GM23338 (cell line): ENCODE data around the gene OTOGL. TPM values are rescaled to one million over a fixed set of nuclear protein-coding genes. Genes with fewer than 3 reads are reported as not detected.

Source experiments
- ATAC-seq: fragments of 200-7000 bp; cut with Tn5 transposase; 3 replicates; pipeline ENCODE4 v1.9.1; 2020
- DNase-seq: peaks from one replicate; pipeline ENCODE4 v3.0.0-alpha.2; 2015; ENCODE audit warnings: low spot score
- H2AFZ ChIP-seq: fragments of 200-600 bp; sonication (generic); 2 replicates; pipeline ENCODE4 v1.8.0; 2016; ENCODE audit warnings: antibody characterized with exemption, mild to moderate bottlenecking, moderate library complexity
- H3F3A ChIP-seq: fragments of 200-600 bp; sonication (generic); replicated peaks from 2 replicates; pipeline ENCODE4 v1.8.0; 2017; ENCODE audit warnings: antibody characterized with exemption, mixed run types, low read depth
- H3K27ac ChIP-seq: fragments of 200-600 bp; sonication (generic); 2 replicates; pipeline ENCODE4 v1.6.1; 2016; ENCODE audit warnings: low read depth
- H3K27me3 ChIP-seq: fragments of 200-600 bp; sonication (generic); 2 replicates; pipeline ENCODE4 v1.8.0; 2016; ENCODE audit warnings: mild to moderate bottlenecking, mixed run types, moderate library complexity; ENCODE audit not compliant: insufficient read depth
- H3K36me3 ChIP-seq: fragments of 200-600 bp; sonication (generic); 2 replicates; pipeline ENCODE4 v1.8.0; 2016; ENCODE audit warnings: mild to moderate bottlenecking; ENCODE audit not compliant: insufficient read depth
- H3K4me1 ChIP-seq: fragments of 200-600 bp; sonication (generic); 2 replicates; pipeline ENCODE4 v1.8.0; 2016; ENCODE audit warnings: mild to moderate bottlenecking, moderate library complexity; ENCODE audit not compliant: insufficient read depth
- H3K4me2 ChIP-seq: fragments of 200-600 bp; sonication (generic); 2 replicates; pipeline ENCODE4 v1.7.1; 2017; ENCODE audit warnings: mixed run types
- H3K4me3 ChIP-seq: fragments of 200-600 bp; sonication (generic); 2 replicates; pipeline ENCODE4 v1.6.1; 2016; ENCODE audit warnings: mixed run types
- H3K79me2 ChIP-seq: fragments of 200-600 bp; sonication (generic); replicated peaks from 2 replicates; pipeline ENCODE4 v1.8.0; 2017; ENCODE audit warnings: mild to moderate bottlenecking; ENCODE audit not compliant: insufficient read depth
- H3K9me2 ChIP-seq: fragments of 200-600 bp; sonication (generic); 2 replicates; pipeline ENCODE4 v1.8.0; 2017; ENCODE audit not compliant: insufficient read depth
- H4K20me1 ChIP-seq: fragments of 200-600 bp; sonication (generic); replicated peaks from 2 replicates; pipeline ENCODE4 v1.8.0; 2017; ENCODE audit warnings: mild to moderate bottlenecking; ENCODE audit not compliant: insufficient read depth
- H3K27ac Mint-ChIP-seq: 2 replicates; pipeline ENCODE4 v1.8.0; 2020; ENCODE audit warnings: inconsistent platforms, mild to moderate bottlenecking, moderate library complexity, mixed read lengths
- H3K27me3 Mint-ChIP-seq: 3 replicates; pipeline ENCODE4 v1.8.0; 2022; ENCODE audit warnings: low read depth, mild to moderate bottlenecking, moderate library complexity, mixed read lengths, inconsistent platforms; ENCODE audit not compliant: insufficient read depth, poor library complexity
- H3K36me3 Mint-ChIP-seq: 3 replicates; pipeline ENCODE4 v1.8.0; 2021; ENCODE audit warnings: low read depth, mild to moderate bottlenecking, inconsistent platforms, moderate library complexity, mixed read lengths
- H3K4me1 Mint-ChIP-seq: 3 replicates; pipeline ENCODE4 v1.8.0; 2020; ENCODE audit warnings: mild to moderate bottlenecking, inconsistent platforms, mixed read lengths
- H3K4me3 Mint-ChIP-seq: 3 replicates; pipeline ENCODE4 v1.8.0; 2021; ENCODE audit warnings: moderate library complexity, mild to moderate bottlenecking, inconsistent platforms, mixed read lengths
- H3K9me3 Mint-ChIP-seq: 3 replicates; pipeline ENCODE4 v1.8.0; 2020; ENCODE audit warnings: moderate library complexity, mild to moderate bottlenecking, inconsistent platforms, mixed read lengths
- CREB1 ChIP-seq: fragments of 250-450 bp; sonication (Bioruptor Pico); IDR thresholded peaks from 2 replicates; pipeline ENCODE4 v1.5.0; 2020; ENCODE audit warnings: low read depth, mild to moderate bottlenecking, moderate library complexity
- CTCF ChIP-seq, 2 experiments: fragments of 200-600 bp in 1 of 2; sonication (generic) in 1 of 2; conservative IDR thresholded peaks; 2 replicates each; pipeline versions ENCODE4 v1.5.1 to v1.6.1; 2016 to 2017; ENCODE audit warnings: antibody characterized with exemption in 2 of 2, low read depth in 2 of 2, mild to moderate bottlenecking in 2 of 2, moderate library complexity in 1 of 2
- ETS1 ChIP-seq: IDR thresholded peaks from 2 replicates; pipeline ENCODE4 v1.6.1; 2016; ENCODE audit warnings: antibody characterized with exemption
- EZH2 ChIP-seq: fragments of 200-600 bp; sonication (generic); IDR thresholded peaks from one replicate; pipeline ENCODE4 v1.8.0; 2017; ENCODE audit warnings: antibody characterized with exemption, mild to moderate bottlenecking, low read depth; ENCODE audit not compliant: unreplicated experiment
- EZH2phosphoT487 ChIP-seq: fragments of 200-600 bp; sonication (generic); IDR thresholded peaks from one replicate; pipeline ENCODE4 v1.8.1; 2018; ENCODE audit warnings: antibody characterized with exemption; ENCODE audit not compliant: unreplicated experiment
- JUNB ChIP-seq: IDR thresholded peaks from one replicate; pipeline ENCODE4 v1.6.1; 2016; ENCODE audit warnings: antibody characterized with exemption; ENCODE audit not compliant: unreplicated experiment
- POLR2AphosphoS5 ChIP-seq: IDR thresholded peaks from 2 replicates; pipeline ENCODE4 v1.6.1; 2016; ENCODE audit warnings: antibody characterized with exemption, low read depth
- STAT1 ChIP-seq: IDR thresholded peaks from one replicate; pipeline ENCODE4 v1.6.1; 2016; ENCODE audit warnings: antibody characterized with exemption; ENCODE audit not compliant: unreplicated experiment
- ZNF114 ChIP-seq: fragments of 250-450 bp; sonication (Bioruptor Pico); IDR thresholded peaks from 2 replicates; pipeline ENCODE4 v1.5.0; 2020; ENCODE audit warnings: mild to moderate bottlenecking, moderate library complexity
- ZNF331 ChIP-seq: fragments of 250-450 bp; sonication (Bioruptor Pico); IDR thresholded peaks from 2 replicates; pipeline ENCODE4 v1.5.0; 2020; ENCODE audit warnings: low read depth, mild to moderate bottlenecking, moderate library complexity
- polyA plus RNA-seq: library from polyadenylated mRNA; unstranded; fragments of >200 nt; fragmentation: Nextera tagmentation; extraction: Ambion mirVana; gene quantifications from 2 replicates; pipeline ENCODE4 v1.2.1, GENCODE V29; 2016
- total RNA-seq: library from RNA; depleted of rRNA; stranded (reverse); fragments of >200 nt; shearing (Covaris generic); gene quantifications from 2 replicates; pipeline ENCODE4 v1.2.3, GENCODE V29; 2014
- TF ChIP-seq, protein P1 (sequence below): fragments of 250-450 bp; sonication (Bioruptor Pico); IDR thresholded peaks from 2 replicates; pipeline ENCODE4 v1.5.0; 2020; ENCODE audit warnings: mild to moderate bottlenecking, moderate library complexity
- TF ChIP-seq, protein P2 (sequence below): IDR thresholded peaks from one replicate; pipeline ENCODE4 v1.6.1; 2018; ENCODE audit warnings: antibody characterized with exemption; ENCODE audit not compliant: unreplicated experiment

OTOGL gene
- total and polyA plus RNA-seq, 2 experiments from 2014 or later, result 0.36 to 0.66 TPM

DNA sequence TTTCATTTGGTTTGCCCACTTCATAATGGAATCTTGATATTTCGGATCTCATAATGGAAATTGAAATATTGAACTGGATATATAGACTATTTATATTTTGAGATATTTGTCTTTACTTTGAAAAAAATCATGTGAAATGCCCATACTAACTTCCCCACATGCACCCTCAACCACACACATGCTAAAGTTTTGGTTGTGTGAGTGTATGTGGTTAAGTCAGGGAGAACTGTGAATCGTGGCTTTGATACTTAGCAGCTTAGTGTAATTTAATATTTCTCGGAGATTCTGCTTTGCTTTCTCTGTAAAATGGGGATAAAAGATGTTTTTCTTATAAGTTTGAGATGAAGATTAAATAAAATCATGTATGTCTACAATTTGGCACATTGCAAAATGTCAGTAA is 162.1 kb downstream of the OTOGL start:
- Mint-ChIP-seq H3K27ac (no peak overlapping the region), H3K4me3 (no peak overlapping the region), H3K36me3 (no peaks in the 10 kb centered on the region), H3K9me3 (no peaks in the 10 kb centered on the region), H3K4me1 (peaks cover 3% of the 10 kb centered on the region; the same call in 1 of the 3 replicates), H3K27me3 (no peaks in the 10 kb centered on the region)
- Histone ChIP-seq H3K79me2 (no peaks in the 10 kb centered on the region), H3K9me2 (no peaks in the 10 kb centered on the region), H3K4me2 (no peak overlapping the region), H3K36me3 (no peaks in the 10 kb centered on the region), H3K4me3 (no peak overlapping the region), H2AFZ (no peak overlapping the region), H3K27ac (no peak overlapping the region), H3K27me3 (no peaks in the 10 kb centered on the region), H4K20me1 (no peaks in the 10 kb centered on the region), H3F3A (no peaks in the 10 kb centered on the region), H3K4me1 (no peaks in the 10 kb centered on the region)
- TF ChIP-seq STAT1, result no peak
- TF ChIP-seq, protein P1, sequence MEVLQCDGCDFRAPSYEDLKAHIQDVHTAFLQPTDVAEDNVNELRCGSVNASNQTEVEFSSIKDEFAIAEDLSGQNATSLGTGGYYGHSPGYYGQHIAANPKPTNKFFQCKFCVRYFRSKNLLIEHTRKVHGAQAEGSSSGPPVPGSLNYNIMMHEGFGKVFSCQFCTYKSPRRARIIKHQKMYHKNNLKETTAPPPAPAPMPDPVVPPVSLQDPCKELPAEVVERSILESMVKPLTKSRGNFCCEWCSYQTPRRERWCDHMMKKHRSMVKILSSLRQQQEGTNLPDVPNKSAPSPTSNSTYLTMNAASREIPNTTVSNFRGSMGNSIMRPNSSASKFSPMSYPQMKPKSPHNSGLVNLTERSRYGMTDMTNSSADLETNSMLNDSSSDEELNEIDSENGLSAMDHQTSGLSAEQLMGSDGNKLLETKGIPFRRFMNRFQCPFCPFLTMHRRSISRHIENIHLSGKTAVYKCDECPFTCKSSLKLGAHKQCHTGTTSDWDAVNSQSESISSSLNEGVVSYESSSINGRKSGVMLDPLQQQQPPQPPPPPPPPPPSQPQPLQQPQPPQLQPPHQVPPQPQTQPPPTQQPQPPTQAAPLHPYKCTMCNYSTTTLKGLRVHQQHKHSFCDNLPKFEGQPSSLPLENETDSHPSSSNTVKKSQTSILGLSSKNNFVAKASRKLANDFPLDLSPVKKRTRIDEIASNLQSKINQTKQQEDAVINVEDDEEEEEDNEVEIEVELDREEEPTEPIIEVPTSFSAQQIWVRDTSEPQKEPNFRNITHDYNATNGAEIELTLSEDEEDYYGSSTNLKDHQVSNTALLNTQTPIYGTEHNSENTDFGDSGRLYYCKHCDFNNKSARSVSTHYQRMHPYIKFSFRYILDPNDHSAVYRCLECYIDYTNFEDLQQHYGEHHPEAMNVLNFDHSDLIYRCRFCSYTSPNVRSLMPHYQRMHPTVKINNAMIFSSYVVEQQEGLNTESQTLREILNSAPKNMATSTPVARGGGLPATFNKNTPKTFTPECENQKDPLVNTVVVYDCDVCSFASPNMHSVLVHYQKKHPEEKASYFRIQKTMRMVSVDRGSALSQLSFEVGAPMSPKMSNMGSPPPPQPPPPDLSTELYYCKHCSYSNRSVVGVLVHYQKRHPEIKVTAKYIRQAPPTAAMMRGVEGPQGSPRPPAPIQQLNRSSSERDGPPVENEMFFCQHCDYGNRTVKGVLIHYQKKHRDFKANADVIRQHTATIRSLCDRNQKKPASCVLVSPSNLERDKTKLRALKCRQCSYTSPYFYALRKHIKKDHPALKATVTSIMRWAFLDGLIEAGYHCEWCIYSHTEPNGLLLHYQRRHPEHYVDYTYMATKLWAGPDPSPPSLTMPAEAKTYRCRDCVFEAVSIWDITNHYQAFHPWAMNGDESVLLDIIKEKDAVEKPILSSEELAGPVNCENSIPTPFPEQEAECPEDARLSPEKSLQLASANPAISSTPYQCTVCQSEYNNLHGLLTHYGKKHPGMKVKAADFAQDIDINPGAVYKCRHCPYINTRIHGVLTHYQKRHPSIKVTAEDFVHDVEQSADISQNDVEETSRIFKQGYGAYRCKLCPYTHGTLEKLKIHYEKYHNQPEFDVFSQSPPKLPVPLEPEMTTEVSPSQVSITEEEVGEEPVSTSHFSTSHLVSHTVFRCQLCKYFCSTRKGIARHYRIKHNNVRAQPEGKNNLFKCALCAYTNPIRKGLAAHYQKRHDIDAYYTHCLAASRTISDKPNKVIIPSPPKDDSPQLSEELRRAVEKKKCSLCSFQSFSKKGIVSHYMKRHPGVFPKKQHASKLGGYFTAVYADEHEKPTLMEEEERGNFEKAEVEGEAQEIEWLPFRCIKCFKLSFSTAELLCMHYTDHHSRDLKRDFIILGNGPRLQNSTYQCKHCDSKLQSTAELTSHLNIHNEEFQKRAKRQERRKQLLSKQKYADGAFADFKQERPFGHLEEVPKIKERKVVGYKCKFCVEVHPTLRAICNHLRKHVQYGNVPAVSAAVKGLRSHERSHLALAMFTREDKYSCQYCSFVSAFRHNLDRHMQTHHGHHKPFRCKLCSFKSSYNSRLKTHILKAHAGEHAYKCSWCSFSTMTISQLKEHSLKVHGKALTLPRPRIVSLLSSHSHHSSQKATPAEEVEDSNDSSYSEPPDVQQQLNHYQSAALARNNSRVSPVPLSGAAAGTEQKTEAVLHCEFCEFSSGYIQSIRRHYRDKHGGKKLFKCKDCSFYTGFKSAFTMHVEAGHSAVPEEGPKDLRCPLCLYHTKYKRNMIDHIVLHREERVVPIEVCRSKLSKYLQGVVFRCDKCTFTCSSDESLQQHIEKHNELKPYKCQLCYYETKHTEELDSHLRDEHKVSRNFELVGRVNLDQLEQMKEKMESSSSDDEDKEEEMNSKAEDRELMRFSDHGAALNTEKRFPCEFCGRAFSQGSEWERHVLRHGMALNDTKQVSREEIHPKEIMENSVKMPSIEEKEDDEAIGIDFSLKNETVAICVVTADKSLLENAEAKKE (CRISPR knock-in tag), result no peak
- TF ChIP-seq ETS1, result no peak
- TF ChIP-seq EZH2, result no peak
- no peak for TF ChIP-seq ZNF331 (CRISPR knock-in tag)
- TF ChIP-seq ZNF114, result no peak
- no peak for TF ChIP-seq EZH2phosphoT487
- no peak for TF ChIP-seq POLR2AphosphoS5
- no peak for TF ChIP-seq CTCF (conservative IDR thresholded peaks at IDR 0.05; ENCODE audit: low read depth in 2 of 2)
- no peak for TF ChIP-seq JUNB
- no peak for TF ChIP-seq CREB1 (CRISPR knock-in tag)
- TF ChIP-seq, protein P2, sequence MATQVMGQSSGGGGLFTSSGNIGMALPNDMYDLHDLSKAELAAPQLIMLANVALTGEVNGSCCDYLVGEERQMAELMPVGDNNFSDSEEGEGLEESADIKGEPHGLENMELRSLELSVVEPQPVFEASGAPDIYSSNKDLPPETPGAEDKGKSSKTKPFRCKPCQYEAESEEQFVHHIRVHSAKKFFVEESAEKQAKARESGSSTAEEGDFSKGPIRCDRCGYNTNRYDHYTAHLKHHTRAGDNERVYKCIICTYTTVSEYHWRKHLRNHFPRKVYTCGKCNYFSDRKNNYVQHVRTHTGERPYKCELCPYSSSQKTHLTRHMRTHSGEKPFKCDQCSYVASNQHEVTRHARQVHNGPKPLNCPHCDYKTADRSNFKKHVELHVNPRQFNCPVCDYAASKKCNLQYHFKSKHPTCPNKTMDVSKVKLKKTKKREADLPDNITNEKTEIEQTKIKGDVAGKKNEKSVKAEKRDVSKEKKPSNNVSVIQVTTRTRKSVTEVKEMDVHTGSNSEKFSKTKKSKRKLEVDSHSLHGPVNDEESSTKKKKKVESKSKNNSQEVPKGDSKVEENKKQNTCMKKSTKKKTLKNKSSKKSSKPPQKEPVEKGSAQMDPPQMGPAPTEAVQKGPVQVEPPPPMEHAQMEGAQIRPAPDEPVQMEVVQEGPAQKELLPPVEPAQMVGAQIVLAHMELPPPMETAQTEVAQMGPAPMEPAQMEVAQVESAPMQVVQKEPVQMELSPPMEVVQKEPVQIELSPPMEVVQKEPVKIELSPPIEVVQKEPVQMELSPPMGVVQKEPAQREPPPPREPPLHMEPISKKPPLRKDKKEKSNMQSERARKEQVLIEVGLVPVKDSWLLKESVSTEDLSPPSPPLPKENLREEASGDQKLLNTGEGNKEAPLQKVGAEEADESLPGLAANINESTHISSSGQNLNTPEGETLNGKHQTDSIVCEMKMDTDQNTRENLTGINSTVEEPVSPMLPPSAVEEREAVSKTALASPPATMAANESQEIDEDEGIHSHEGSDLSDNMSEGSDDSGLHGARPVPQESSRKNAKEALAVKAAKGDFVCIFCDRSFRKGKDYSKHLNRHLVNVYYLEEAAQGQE, result no peak
- ATAC-seq (no peak), DNase-seq (no peak)
